DOHH2 (cell line): ENCODE results near the gene LRRC43.

ENCODE experiments used
- H3F3A ChIP-seq: fragments of 200-600 bp; sonication (generic), shearing (Covaris generic); 2 replicates; pipeline ENCODE4 v1.6.0; 2016; ENCODE audit warnings: antibody characterized with exemption, mild to moderate bottlenecking; ENCODE audit not compliant: control insufficient read depth, insufficient read depth
- H3K27ac ChIP-seq: fragments of 200-600 bp; sonication (generic); 2 replicates; pipeline ENCODE4 v1.5.1; 2014; ENCODE audit warnings: low read depth, mild to moderate bottlenecking, low read length, moderate library complexity
- H3K27me3 ChIP-seq: fragments of 200-600 bp; sonication (generic); 2 replicates; pipeline ENCODE4 v1.6.1; 2014; ENCODE audit warnings: mild to moderate bottlenecking, low read length, mixed read lengths; ENCODE audit not compliant: control insufficient read depth
- H3K36me3 ChIP-seq: fragments of 200-600 bp; sonication (generic); 2 replicates; pipeline ENCODE4 v1.6.1; 2014; ENCODE audit warnings: mild to moderate bottlenecking, low read length, moderate library complexity, mixed read lengths; ENCODE audit not compliant: control insufficient read depth
- H3K4me1 ChIP-seq: fragments of 200-600 bp; sonication (generic); 2 replicates; pipeline ENCODE4 v1.6.1; 2014; ENCODE audit warnings: mild to moderate bottlenecking, low read length, mixed read lengths; ENCODE audit not compliant: control insufficient read depth
- H3K4me2 ChIP-seq: fragments of 200-600 bp; sonication (generic); 2 replicates; pipeline ENCODE4 v1.6.0; 2014; ENCODE audit warnings: mild to moderate bottlenecking, low read length, moderate library complexity
- H3K4me3 ChIP-seq: fragments of 200-600 bp; sonication (generic); 2 replicates; pipeline ENCODE4 v1.5.1; 2014; ENCODE audit warnings: mild to moderate bottlenecking, low read length, mixed read lengths
- H3K79me2 ChIP-seq: fragments of 200-600 bp; sonication (generic); 2 replicates; pipeline ENCODE4 v1.6.1; 2014; ENCODE audit warnings: mild to moderate bottlenecking, low read length, mixed read lengths; ENCODE audit not compliant: control insufficient read depth
- H3K9me2 ChIP-seq: fragments of 200-600 bp; sonication (generic); replicated peaks from 2 replicates; pipeline ENCODE4 v1.6.1; 2014; ENCODE audit warnings: mild to moderate bottlenecking, low read length, mixed read lengths; ENCODE audit not compliant: control insufficient read depth
- H3K9me3 ChIP-seq: fragments of 200-600 bp; sonication (generic); 2 replicates; pipeline ENCODE4 v1.6.1; 2014; ENCODE audit warnings: antibody characterized with exemption, low read length, mixed read lengths; ENCODE audit not compliant: control insufficient read depth, insufficient read depth
- H4K20me1 ChIP-seq: fragments of 200-600 bp; sonication (generic); 2 replicates; pipeline ENCODE4 v1.6.0; 2014; ENCODE audit warnings: low read depth, mild to moderate bottlenecking, antibody characterized with exemption, low read length, moderate library complexity; ENCODE audit not compliant: control insufficient read depth, insufficient read depth
- EZH2phosphoT487 ChIP-seq: fragments of 200-600 bp; sonication (generic); IDR thresholded peaks from 2 replicates; pipeline ENCODE4 v1.6.1; 2017; ENCODE audit warnings: borderline replicate concordance, mild to moderate bottlenecking, antibody characterized with exemption, low read length, moderate library complexity, mixed read lengths
- TF ChIP-seq, protein P1 (sequence below): fragments of 200-600 bp; sonication (generic); IDR thresholded peaks from one replicate; pipeline ENCODE4 v1.5.1; 2014; ENCODE audit warnings: antibody characterized with exemption, mild to moderate bottlenecking, low read depth, low read length; ENCODE audit not compliant: poor library complexity, severe bottlenecking

LRRC43 gene

DNA sequence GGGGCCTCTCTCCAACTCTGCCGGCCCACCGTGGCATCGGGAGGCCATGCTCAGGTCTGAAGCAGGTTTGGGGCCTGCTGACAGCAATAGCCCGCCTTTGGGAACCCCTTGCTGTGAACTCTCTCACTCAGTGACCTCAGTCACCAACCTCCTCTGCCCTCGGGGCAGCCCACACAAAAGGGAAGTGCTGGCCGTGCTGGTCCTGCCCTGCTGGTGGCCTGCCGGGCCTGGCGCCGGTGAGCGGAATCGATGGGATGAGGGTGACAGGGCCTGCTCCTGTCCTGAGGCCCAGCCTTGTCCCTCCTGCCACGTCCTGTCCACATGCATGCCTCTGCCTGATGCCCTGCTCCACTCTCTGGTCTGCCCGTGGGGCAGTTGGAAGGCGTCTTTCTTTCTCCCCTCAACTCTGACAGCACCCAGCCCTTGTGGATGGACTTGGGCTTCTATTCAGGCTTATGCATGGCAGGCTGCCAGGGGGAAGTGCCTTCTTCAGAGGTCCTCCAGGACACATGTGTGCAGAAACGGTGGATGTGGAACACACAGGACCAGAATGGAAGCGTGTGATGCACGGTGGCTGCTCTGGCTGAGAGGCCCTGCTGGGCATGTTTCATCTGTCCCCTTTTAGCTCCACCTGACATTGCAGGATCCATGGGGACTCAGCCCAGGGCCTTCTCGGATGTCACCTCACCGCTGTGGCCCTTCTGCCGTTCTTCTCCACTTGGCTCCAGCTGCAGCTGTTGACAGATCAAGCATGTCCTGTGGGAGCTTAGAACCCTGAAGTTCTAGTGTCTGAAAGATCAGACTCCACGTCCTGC, 40.8 kb upstream of the LRRC43 start:
- TF ChIP-seq EZH2phosphoT487, result no peak
- no peaks in the 10 kb centered on the region for H3F3A ChIP-seq
- H3K79me2 ChIP-seq, result no peaks in the 10 kb centered on the region
- H3K9me3 ChIP-seq, result no peaks in the 10 kb centered on the region
- no peak overlapping the region for H3K27ac ChIP-seq
- no peaks in the 10 kb centered on the region for H3K27me3 ChIP-seq
- no peaks in the 10 kb centered on the region for H3K9me2 ChIP-seq
- no peaks in the 10 kb centered on the region for H4K20me1 ChIP-seq
- H3K4me1 ChIP-seq, result no peaks in the 10 kb centered on the region
- H3K4me2 ChIP-seq, result no peak overlapping the region
- H3K36me3 ChIP-seq, result peaks cover 29% of the 10 kb centered on the region
- no peak overlapping the region for H3K4me3 ChIP-seq

DNA sequence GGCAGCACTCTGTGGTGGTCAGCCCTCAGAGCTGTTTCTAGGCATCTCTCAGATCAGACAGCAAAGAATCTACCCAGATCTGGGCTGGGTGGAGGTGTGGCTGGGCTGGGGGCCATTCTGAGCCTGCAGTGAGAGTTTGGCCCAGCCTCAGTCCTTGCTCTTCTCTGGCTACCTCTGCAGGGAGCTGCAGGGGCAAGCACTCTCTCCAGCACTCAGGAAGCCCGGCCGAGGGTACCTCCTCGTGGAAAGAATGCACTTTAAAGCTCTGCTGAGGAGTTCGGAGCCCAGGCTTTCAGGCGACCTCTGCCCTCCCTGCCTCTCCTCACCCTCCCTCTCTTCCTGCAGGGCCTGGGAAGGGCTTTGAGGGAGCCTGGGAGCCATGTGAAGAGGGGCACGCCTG, 40.1 kb upstream of the LRRC43 start:
- Histone ChIP-seq H3K36me3 (peaks cover 28% of the 10 kb centered on the region), H3K9me2 (no peaks in the 10 kb centered on the region), H3K4me2 (no peak overlapping the region), H3F3A (no peaks in the 10 kb centered on the region), H4K20me1 (no peaks in the 10 kb centered on the region), H3K79me2 (no peaks in the 10 kb centered on the region), H3K27me3 (no peaks in the 10 kb centered on the region), H3K4me3 (no peak overlapping the region), H3K9me3 (no peaks in the 10 kb centered on the region), H3K27ac (no peak overlapping the region), H3K4me1 (no peaks in the 10 kb centered on the region)
- TF ChIP-seq, protein P1, sequence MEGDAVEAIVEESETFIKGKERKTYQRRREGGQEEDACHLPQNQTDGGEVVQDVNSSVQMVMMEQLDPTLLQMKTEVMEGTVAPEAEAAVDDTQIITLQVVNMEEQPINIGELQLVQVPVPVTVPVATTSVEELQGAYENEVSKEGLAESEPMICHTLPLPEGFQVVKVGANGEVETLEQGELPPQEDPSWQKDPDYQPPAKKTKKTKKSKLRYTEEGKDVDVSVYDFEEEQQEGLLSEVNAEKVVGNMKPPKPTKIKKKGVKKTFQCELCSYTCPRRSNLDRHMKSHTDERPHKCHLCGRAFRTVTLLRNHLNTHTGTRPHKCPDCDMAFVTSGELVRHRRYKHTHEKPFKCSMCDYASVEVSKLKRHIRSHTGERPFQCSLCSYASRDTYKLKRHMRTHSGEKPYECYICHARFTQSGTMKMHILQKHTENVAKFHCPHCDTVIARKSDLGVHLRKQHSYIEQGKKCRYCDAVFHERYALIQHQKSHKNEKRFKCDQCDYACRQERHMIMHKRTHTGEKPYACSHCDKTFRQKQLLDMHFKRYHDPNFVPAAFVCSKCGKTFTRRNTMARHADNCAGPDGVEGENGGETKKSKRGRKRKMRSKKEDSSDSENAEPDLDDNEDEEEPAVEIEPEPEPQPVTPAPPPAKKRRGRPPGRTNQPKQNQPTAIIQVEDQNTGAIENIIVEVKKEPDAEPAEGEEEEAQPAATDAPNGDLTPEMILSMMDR, result no peak
- TF ChIP-seq EZH2phosphoT487, result no peak

DNA sequence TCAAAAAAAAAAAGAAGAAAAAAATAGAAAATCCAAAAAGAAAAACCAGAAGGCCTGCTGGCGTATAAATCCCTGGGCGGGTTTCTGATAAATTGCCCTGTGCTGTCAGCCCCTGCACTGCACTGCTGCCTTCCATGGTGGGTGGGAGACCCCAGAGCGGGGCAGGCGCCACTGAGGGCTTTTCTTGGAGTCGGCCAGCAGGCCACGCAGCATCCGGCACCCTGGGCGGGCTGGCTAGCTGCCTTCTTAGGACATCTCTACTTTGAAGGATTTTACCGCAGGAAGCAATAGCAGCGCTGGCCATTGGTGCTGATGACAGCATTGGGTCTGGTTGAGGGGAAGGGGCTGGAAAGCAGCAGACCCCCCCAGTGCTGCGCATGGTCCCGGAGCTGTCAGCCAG, 38.0 kb upstream of the LRRC43 start:
- H3F3A ChIP-seq, result no peaks in the 10 kb centered on the region
- TF ChIP-seq EZH2phosphoT487, result no peak
- TF ChIP-seq, protein P1, result no peak
- H3K36me3 ChIP-seq, result peaks cover 23% of the 10 kb centered on the region
- H3K4me1 ChIP-seq, result no peaks in the 10 kb centered on the region
- no peak overlapping the region for H3K4me3 ChIP-seq
- H3K79me2 ChIP-seq, result no peaks in the 10 kb centered on the region
- H3K9me3 ChIP-seq, result no peaks in the 10 kb centered on the region
- no peak overlapping the region for H3K27ac ChIP-seq
- H3K9me2 ChIP-seq, result no peaks in the 10 kb centered on the region
- no peaks in the 10 kb centered on the region for H4K20me1 ChIP-seq
- no peaks in the 10 kb centered on the region for H3K27me3 ChIP-seq
- no peak overlapping the region for H3K4me2 ChIP-seq
